Skeletal muscle cell (primary cell): ENCODE results near the gene ZNF628.

Experiments
- DNase-seq: peaks from one replicate; pipeline ENCODE4 v3.0.0-alpha.2; 2010; ENCODE audit warnings: low read depth
- H3K4me3 ChIP-seq: 2 replicates; pipeline ENCODE4 v1.5.1; 2011; ENCODE audit warnings: low read depth, mild to moderate bottlenecking, control low read depth, low read length, moderate library complexity

The ZNF628 gene

GRCh38 chr19:55476100-55476775 is at the start of gene ZNF628:
Gene ZNF628, plus strand, starts transcription at chr19:55476617. Its CDS starts 3,294 bp downstream, at chr19:55479911.
- peak; percentile 93 for DNase-seq
- peak within 1 kb of the TSS; percentile 62 for H3K4me3 ChIP-seq

- no peak for DNase-seq
- no peak overlapping the region for H3K4me3 ChIP-seq
These were observed 45.2 kb upstream of the ZNF628 start for GRCh38 chr19:55431183-55431582.

GRCh38 chr19:55432241-55432959 is 44.0 kb upstream of the ZNF628 start:
- no peak for DNase-seq
- no peak overlapping the region for H3K4me3 ChIP-seq

- DNase-seq: no peak
- H3K4me3 ChIP-seq: no peak overlapping the region
These were observed 43.1 kb upstream of the ZNF628 start for GRCh38 chr19:55433292-55433691.

GRCh38 chr19:55434356-55434919 is 42.0 kb upstream of the ZNF628 start:
- no peak overlapping the region for H3K4me3 ChIP-seq
- DNase-seq: no peak

GRCh38 chr19:55435020-55435419 is 41.4 kb upstream of the ZNF628 start:
- DNase-seq: no peak
- H3K4me3 ChIP-seq: no peak overlapping the region

- DNase-seq: no peak
These were observed 39.6 kb upstream of the ZNF628 start for GRCh38 chr19:55436847-55437246.

GRCh38 chr19:55437410-55437809 is 39.0 kb upstream of the ZNF628 start:
- DNase-seq: no peak
- H3K4me3 ChIP-seq: no peak overlapping the region

More at GRCh38 chr19:55436847-55437246, 39.6 kb upstream of the ZNF628 start:
- H3K4me3 ChIP-seq: no peak overlapping the region

GRCh38 chr19:55439052-55439451 is 37.4 kb upstream of the ZNF628 start:
- no peak overlapping the region for H3K4me3 ChIP-seq
- DNase-seq: no peak

GRCh38 chr19:55440411-55441105 is 35.9 kb upstream of the ZNF628 start:
- DNase-seq: no peak
- H3K4me3 ChIP-seq: no peak overlapping the region

GRCh38 chr19:55441319-55441691 is 35.1 kb upstream of the ZNF628 start:
- DNase-seq: no peak
- H3K4me3 ChIP-seq: no peak overlapping the region

GRCh38 chr19:55441692-55442321 is 34.6 kb upstream of the ZNF628 start:
- no peak for DNase-seq
- no peak overlapping the region for H3K4me3 ChIP-seq

GRCh38 chr19:55442372-55442961 is 34.0 kb upstream of the ZNF628 start:
- no peak overlapping the region for H3K4me3 ChIP-seq
- DNase-seq: no peak

GRCh38 chr19:55443045-55443823 is 33.2 kb upstream of the ZNF628 start, which contains the start of gene SHISA7:
Gene SHISA7, minus strand, starts transcription at chr19:55443300. Its CDS starts 437 bp downstream, at chr19:55442863.
- H3K4me3 ChIP-seq: no peak within 1 kb of the TSS

GRCh38 chr19:55443824-55444480 is 32.5 kb upstream of the ZNF628 start:
- DNase-seq: no peak
- H3K4me3 ChIP-seq: no peak overlapping the region

More at GRCh38 chr19:55443045-55443823, 33.2 kb upstream of the ZNF628 start, which contains the start of gene SHISA7:
- DNase-seq: no peak

- no peak overlapping the region for H3K4me3 ChIP-seq
- no peak for DNase-seq
These were observed 31.8 kb upstream of the ZNF628 start for GRCh38 chr19:55444646-55445045.

- DNase-seq: no peak
- H3K4me3 ChIP-seq: no peak overlapping the region
These were observed 30.4 kb upstream of the ZNF628 start for GRCh38 chr19:55446060-55446459.
